NCI-H2107 treated with DMSO at 0.1 percent for 48 hours (cell line): ENCODE measurements around the gene NKX1-1.
"Not testable (repeated sequence)": the region's sequence is repeated elsewhere in the genome, so short reads cannot be mapped to it uniquely, and the experiment has no call there.

Source experiments
- DNase-seq: peaks from one replicate; lab custom pipeline; 2025; ENCODE audit not compliant: unreplicated experiment; lab: John Stamatoyannopoulos, UW

Gene NKX1-1

GRCh38 chr4:1393866-1394265 is 12.4 kb downstream of the NKX1-1 start:
- no peak for DNase-seq

- DNase-seq: not testable (repeated sequence)
These were observed 12.9 kb downstream of the NKX1-1 start for GRCh38 chr4:1393363-1393762.

- DNase-seq: no peak
These were observed 20.6 kb downstream of the NKX1-1 start for GRCh38 chr4:1385373-1386340.

GRCh38 chr4:1384675-1385372 is 21.4 kb downstream of the NKX1-1 start:
- DNase-seq: no peak

- no peak for DNase-seq
These were observed 22.3 kb downstream of the NKX1-1 start for GRCh38 chr4:1383728-1384591.

- no peak for DNase-seq
These were observed 23.2 kb downstream of the NKX1-1 start for GRCh38 chr4:1382776-1383727.

GRCh38 chr4:1381944-1382541 is 24.2 kb downstream of the NKX1-1 start:
- no peak for DNase-seq

GRCh38 chr4:1381181-1381621 is 25.0 kb downstream of the NKX1-1 start:
- DNase-seq: no peak

GRCh38 chr4:1380368-1381151 is 25.7 kb downstream of the NKX1-1 start:
- no peak for DNase-seq

- no peak for DNase-seq
These were observed 26.4 kb downstream of the NKX1-1 start for GRCh38 chr4:1379801-1380331.

GRCh38 chr4:1379351-1379781 is 26.9 kb downstream of the NKX1-1 start:
- DNase-seq: no peak

GRCh38 chr4:1378559-1379231 is 27.5 kb downstream of the NKX1-1 start:
- no peak for DNase-seq

GRCh38 chr4:1377606-1378261 is 28.5 kb downstream of the NKX1-1 start:
- no peak for DNase-seq

- no peak for DNase-seq
These were observed 29.2 kb downstream of the NKX1-1 start for GRCh38 chr4:1376841-1377605.

- DNase-seq: no peak
These were observed 29.8 kb downstream of the NKX1-1 start for GRCh38 chr4:1376391-1376840.

- DNase-seq: no peak
These were observed 30.4 kb downstream of the NKX1-1 start for GRCh38 chr4:1375761-1376322.
